ENCODE results near the gene ROR1.
"Not testable (repeated sequence)": the region's sequence is repeated elsewhere in the genome, so short reads cannot be mapped to it uniquely, and the experiment has no call there.

GRCh38 chr1:63826246-63826861 is 52.5 kb downstream of the ROR1 start:
- not testable (repeated sequence) for TF ChIP-seq CTCF (tag by site-specific recombination; IDR thresholded peaks at IDR 0.05); TRIM28 (IDR thresholded peaks at IDR 0.05; ENCODE audit: borderline replicate concordance, low read length); ZNF24 (tag by site-specific recombination; IDR thresholded peaks at IDR 0.05); ZNF362 (tag by site-specific recombination; IDR thresholded peaks at IDR 0.05); ZNF10 (tag by site-specific recombination; IDR thresholded peaks at IDR 0.05)
- TF ChIP-seq, protein P1, sequence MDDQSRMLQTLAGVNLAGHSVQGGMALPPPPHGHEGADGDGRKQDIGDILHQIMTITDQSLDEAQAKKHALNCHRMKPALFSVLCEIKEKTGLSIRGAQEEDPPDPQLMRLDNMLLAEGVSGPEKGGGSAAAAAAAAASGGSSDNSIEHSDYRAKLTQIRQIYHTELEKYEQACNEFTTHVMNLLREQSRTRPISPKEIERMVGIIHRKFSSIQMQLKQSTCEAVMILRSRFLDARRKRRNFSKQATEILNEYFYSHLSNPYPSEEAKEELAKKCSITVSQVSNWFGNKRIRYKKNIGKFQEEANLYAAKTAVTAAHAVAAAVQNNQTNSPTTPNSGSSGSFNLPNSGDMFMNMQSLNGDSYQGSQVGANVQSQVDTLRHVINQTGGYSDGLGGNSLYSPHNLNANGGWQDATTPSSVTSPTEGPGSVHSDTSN (CRISPR knock-in tag; IDR thresholded peaks at IDR 0.05) = not testable (repeated sequence)
- TF ChIP-seq, protein P2, sequence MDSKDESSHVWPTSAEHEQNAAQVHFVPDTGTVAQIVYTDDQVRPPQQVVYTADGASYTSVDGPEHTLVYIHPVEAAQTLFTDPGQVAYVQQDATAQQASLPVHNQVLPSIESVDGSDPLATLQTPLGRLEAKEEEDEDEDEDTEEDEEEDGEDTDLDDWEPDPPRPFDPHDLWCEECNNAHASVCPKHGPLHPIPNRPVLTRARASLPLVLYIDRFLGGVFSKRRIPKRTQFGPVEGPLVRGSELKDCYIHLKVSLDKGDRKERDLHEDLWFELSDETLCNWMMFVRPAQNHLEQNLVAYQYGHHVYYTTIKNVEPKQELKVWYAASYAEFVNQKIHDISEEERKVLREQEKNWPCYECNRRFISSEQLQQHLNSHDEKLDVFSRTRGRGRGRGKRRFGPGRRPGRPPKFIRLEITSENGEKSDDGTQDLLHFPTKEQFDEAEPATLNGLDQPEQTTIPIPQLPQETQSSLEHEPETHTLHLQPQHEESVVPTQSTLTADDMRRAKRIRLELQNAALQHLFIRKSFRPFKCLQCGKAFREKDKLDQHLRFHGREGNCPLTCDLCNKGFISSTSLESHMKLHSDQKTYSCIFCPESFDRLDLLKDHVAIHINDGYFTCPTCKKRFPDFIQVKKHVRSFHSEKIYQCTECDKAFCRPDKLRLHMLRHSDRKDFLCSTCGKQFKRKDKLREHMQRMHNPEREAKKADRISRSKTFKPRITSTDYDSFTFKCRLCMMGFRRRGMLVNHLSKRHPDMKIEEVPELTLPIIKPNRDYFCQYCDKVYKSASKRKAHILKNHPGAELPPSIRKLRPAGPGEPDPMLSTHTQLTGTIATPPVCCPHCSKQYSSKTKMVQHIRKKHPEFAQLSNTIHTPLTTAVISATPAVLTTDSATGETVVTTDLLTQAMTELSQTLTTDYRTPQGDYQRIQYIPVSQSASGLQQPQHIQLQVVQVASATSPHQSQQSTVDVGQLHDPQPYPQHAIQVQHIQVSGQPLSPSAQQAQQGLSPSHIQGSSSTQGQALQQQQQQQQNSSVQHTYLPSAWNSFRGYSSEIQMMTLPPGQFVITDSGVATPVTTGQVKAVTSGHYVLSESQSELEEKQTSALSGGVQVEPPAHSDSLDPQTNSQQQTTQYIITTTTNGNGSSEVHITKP (tag by site-specific recombination; IDR thresholded peaks at IDR 0.05) = not testable (repeated sequence)

Data from HEK293 (cell line).